IMR-90 (cell line): ENCODE measurements around the gene SLC26A3. TPM values are rescaled to one million over a fixed set of nuclear protein-coding genes. Genes with fewer than 3 reads are reported as not detected.

Experiments used
- ATAC-seq: fragments of 200-7000 bp; cut with Tn5 transposase; 2 replicates; pipeline ENCODE4 v1.9.1; 2020; ENCODE audit warnings: low read depth, mild to moderate bottlenecking, moderate library complexity
- BruUV-seq: library from RNA; stranded (reverse); fragments of 400-500 nt; replicated peaks from 2 replicates; lab custom pipeline; 2021; lab: Mats Ljungman, UMichigan
- CTCF ChIA-PET: fragments of 300-600 bp; formaldehyde crosslinking; extraction: SDS; loops from one replicate; lab custom pipeline; 2021; ENCODE audit warnings: antibody characterized with exemption; lab: Yijun Ruan, JAX
- POLR2A ChIA-PET: fragments of 300-600 bp; sonication (Branson Sonifier 250); formaldehyde crosslinking; loops from one replicate; lab custom pipeline; 2022; ENCODE audit warnings: antibody characterized with exemption; ENCODE audit not compliant: unreplicated experiment; lab: Charles Lee
- DNase-seq: peaks from one replicate; pipeline ENCODE4 v3.0.0; 2013
- H2AFZ ChIP-seq: replicated peaks from 2 replicates; pipeline ENCODE3; 2013; ENCODE audit warnings: low read length, mild to moderate bottlenecking; ENCODE audit not compliant: poor library complexity
- H2AK5ac ChIP-seq: 2 replicates; pipeline ENCODE4 v1.6.1; 2013; ENCODE audit warnings: low read depth, low read length, inconsistent platforms
- H2AK9ac ChIP-seq: replicated peaks from 2 replicates; pipeline ENCODE3; 2013; ENCODE audit warnings: mild to moderate bottlenecking, low read depth, low read length, moderate library complexity; ENCODE audit not compliant: poor library complexity
- H2BK120ac ChIP-seq: 2 replicates; pipeline ENCODE4 v1.6.1; 2013; ENCODE audit warnings: low read depth, low read length, inconsistent platforms
- H2BK15ac ChIP-seq: 3 replicates; pipeline ENCODE4 v1.6.1; 2013; ENCODE audit warnings: low read depth, low read length, inconsistent platforms
- H2BK20ac ChIP-seq: 2 replicates; pipeline ENCODE4 v1.6.1; 2013; ENCODE audit warnings: low read depth, mild to moderate bottlenecking, inconsistent platforms, low read length, moderate library complexity
- H2BK5ac ChIP-seq: 2 replicates; pipeline ENCODE4 v1.6.1; 2013; ENCODE audit warnings: mild to moderate bottlenecking, low read depth, low read length, inconsistent platforms; ENCODE audit not compliant: poor library complexity, severe bottlenecking
- H3K14ac ChIP-seq: replicated peaks from 2 replicates; pipeline ENCODE4 v1.6.1; 2013; ENCODE audit warnings: low read depth, low read length, inconsistent platforms
- H3K18ac ChIP-seq: 2 replicates; pipeline ENCODE4 v1.6.1; 2013; ENCODE audit warnings: low read depth, low read length, control low read depth
- H3K23ac ChIP-seq: 2 replicates; pipeline ENCODE4 v1.6.1; 2013; ENCODE audit warnings: low read depth, low read length, inconsistent platforms
- H3K27ac ChIP-seq: 2 replicates; pipeline ENCODE4 v1.5.1; 2013; ENCODE audit warnings: mild to moderate bottlenecking, control low read depth, low read length; ENCODE audit not compliant: insufficient read depth
- H3K27me3 ChIP-seq: 2 replicates; pipeline ENCODE4 v1.6.1; 2013; ENCODE audit warnings: low read length; ENCODE audit not compliant: control insufficient read depth, insufficient read depth
- H3K36me3 ChIP-seq: 2 replicates; pipeline ENCODE4 v1.6.1; 2013; ENCODE audit warnings: low read length, mixed read lengths; ENCODE audit not compliant: control insufficient read depth, insufficient read depth
- H3K4ac ChIP-seq: 2 replicates; pipeline ENCODE4 v1.6.1; 2013; ENCODE audit warnings: low read depth, low read length, inconsistent platforms
- H3K4me1 ChIP-seq: 2 replicates; pipeline ENCODE4 v1.6.1; 2013; ENCODE audit warnings: low read length, mixed read lengths; ENCODE audit not compliant: control insufficient read depth, insufficient read depth
- H3K4me2 ChIP-seq: 2 replicates; pipeline ENCODE4 v1.6.1; 2013; ENCODE audit warnings: low read depth, mild to moderate bottlenecking, control low read depth, low read length, moderate library complexity
- H3K4me3 ChIP-seq: 2 replicates; pipeline ENCODE4 v1.5.1; 2013; ENCODE audit warnings: low read depth, mild to moderate bottlenecking, control low read depth, low read length, moderate library complexity; ENCODE audit not compliant: insufficient read depth
- H3K56ac ChIP-seq: 2 replicates; pipeline ENCODE4 v1.6.1; 2013; ENCODE audit warnings: low read length, inconsistent platforms; ENCODE audit not compliant: insufficient read depth; ENCODE audit errors: extremely low read depth
- H3K79me1 ChIP-seq, 2 experiments: 2 replicates each; pipeline ENCODE4 v1.6.1; 2013; ENCODE audit warnings: low read length in 2 of 2, inconsistent platforms in 1 of 2, low read depth in 1 of 2
- H3K9ac ChIP-seq: 2 replicates; pipeline ENCODE4 v1.6.1; 2013; ENCODE audit warnings: low read depth, low read length, control low read depth
- H3K9me1 ChIP-seq: 2 replicates; pipeline ENCODE4 v1.6.1; 2013; ENCODE audit warnings: low read length, inconsistent platforms; ENCODE audit not compliant: insufficient read depth
- H3K9me3 ChIP-seq: 2 replicates; pipeline ENCODE4 v1.6.1; 2013; ENCODE audit warnings: low read length; ENCODE audit not compliant: control insufficient read depth, insufficient read depth
- H4K20me1 ChIP-seq: 2 replicates; pipeline ENCODE4 v1.6.1; 2013; ENCODE audit warnings: low read length, inconsistent platforms; ENCODE audit not compliant: insufficient read depth
- H4K5ac ChIP-seq: 2 replicates; pipeline ENCODE4 v1.6.1; 2013; ENCODE audit warnings: mild to moderate bottlenecking, low read depth, low read length, control low read depth
- H4K8ac ChIP-seq, 2 experiments: 2 replicates each; pipeline ENCODE4 v1.6.1; 2013; ENCODE audit warnings: low read depth in 2 of 2, low read length in 2 of 2, control low read depth in 1 of 2, inconsistent platforms in 1 of 2
- H4K91ac ChIP-seq: 2 replicates; pipeline ENCODE4 v1.6.1; 2013; ENCODE audit warnings: low read depth, low read length, inconsistent platforms; ENCODE audit not compliant: insufficient read depth
- BHLHE40 ChIP-seq: fragments of 150-350 bp; IDR thresholded peaks from 2 replicates; pipeline ENCODE4 v1.6.1; 2016; ENCODE audit warnings: mild to moderate bottlenecking, low read depth, low read length
- CEBPB ChIP-seq: IDR thresholded peaks from 2 replicates; pipeline ENCODE4 v1.6.1; 2012; ENCODE audit warnings: low read depth, low read length, improper control_type of control experiment
- CHD1 ChIP-seq: IDR thresholded peaks from 2 replicates; pipeline ENCODE4 v1.6.1; 2012; ENCODE audit warnings: low read depth, low read length, improper control_type of control experiment
- CTCF ChIP-seq: conservative IDR thresholded peaks from 2 replicates; pipeline ENCODE4 v1.5.1; 2012; ENCODE audit warnings: mild to moderate bottlenecking, low read depth, low read length, improper control_type of control experiment
- ELK1 ChIP-seq: fragments of 150-350 bp; IDR thresholded peaks from 2 replicates; pipeline ENCODE4 v1.6.1; 2016; ENCODE audit warnings: low read depth, mild to moderate bottlenecking, low read length, moderate library complexity, borderline replicate concordance
- FOS ChIP-seq: fragments of 150-350 bp; IDR thresholded peaks from 2 replicates; pipeline ENCODE4 v1.6.1; 2016; ENCODE audit warnings: low read depth, low read length
- MAFK ChIP-seq: IDR thresholded peaks from 2 replicates; pipeline ENCODE4 v1.6.1; 2012; ENCODE audit warnings: low read depth, low read length, improper control_type of control experiment
- MAZ ChIP-seq: IDR thresholded peaks from 2 replicates; pipeline ENCODE4 v1.6.1; 2012; ENCODE audit warnings: low read depth, mild to moderate bottlenecking, low read length, improper control_type of control experiment, moderate library complexity, borderline replicate concordance
- MXI1 ChIP-seq: IDR thresholded peaks from 2 replicates; pipeline ENCODE4 v1.6.1; 2012; ENCODE audit warnings: low read depth, mild to moderate bottlenecking, low read length, moderate library complexity, borderline replicate concordance
- NFE2L2 ChIP-seq: fragments of 150-350 bp; IDR thresholded peaks from 2 replicates; pipeline ENCODE4 v1.6.1; 2016; ENCODE audit warnings: low read depth, mild to moderate bottlenecking, low read length
- POLR2A ChIP-seq: IDR thresholded peaks from 2 replicates; pipeline ENCODE4 v1.6.1; 2012; ENCODE audit warnings: mild to moderate bottlenecking, low read depth, low read length
- RAD21 ChIP-seq: IDR thresholded peaks from 2 replicates; pipeline ENCODE4 v1.6.1; 2012; ENCODE audit warnings: low read length, improper control_type of control experiment
- RCOR1 ChIP-seq: IDR thresholded peaks from 2 replicates; pipeline ENCODE4 v1.6.1; 2012; ENCODE audit warnings: mild to moderate bottlenecking, low read length, improper control_type of control experiment; ENCODE audit not compliant: insufficient replicate concordance
- RFX5 ChIP-seq: IDR thresholded peaks from 2 replicates; pipeline ENCODE4 v1.8.0; 2012; ENCODE audit warnings: low read depth, mild to moderate bottlenecking, low read length, moderate library complexity
- SMC3 ChIP-seq: fragments of 150-350 bp; IDR thresholded peaks from 2 replicates; pipeline ENCODE4 v1.6.1; 2016; ENCODE audit warnings: low read depth, mild to moderate bottlenecking, antibody characterized with exemption, low read length, moderate library complexity
- USF2 ChIP-seq: fragments of 150-350 bp; IDR thresholded peaks from 2 replicates; pipeline ENCODE4 v1.6.1; 2017; ENCODE audit warnings: mild to moderate bottlenecking, antibody characterized with exemption, low read length, low read depth
- WGBS, 2 experiments: methylation state at CpG; one replicate each; pipeline versions ENCODE4 v1.1.5 to v1.1.7; 2013; ENCODE audit warnings: missing lambda C conversion rate in 2 of 2; ENCODE audit not compliant: insufficient read length in 1 of 2; ENCODE audit errors: extremely low coverage in 2 of 2; 5-methylcytosine and 5-hydroxymethylcytosine counted together
- dilution Hi-C: fragments of 300-500 bp; cut with HindIII; formaldehyde crosslinking; loops from one replicate; pipeline ENCODE4 v1.14.3; 2018; ENCODE audit warnings: low sequenced_read_pairs; ENCODE audit not compliant: unreplicated experiment
- in situ Hi-C: fragments of 300-500 bp; cut with MboI; formaldehyde crosslinking; loops from 3 replicates; pipeline ENCODE4 v1.14.3; 2019; ENCODE audit warnings: low sequenced_read_pairs, inconsistent platforms, mixed read lengths
- intact Hi-C: fragments of 100-400 bp; cut with micrococcal nuclease; formaldehyde crosslinking; loops from 2 replicates; pipeline ENCODE4 v1.10.0; 2022
- polyA plus RNA-seq, 3 experiments: library from polyadenylated mRNA; depleted of rRNA; stranded (reverse); fragments of >200 nt; gene quantifications; 2 replicates each; pipeline ENCODE4 v1.2.3, GENCODE V29; 2012; ENCODE audit warnings: low replicate concordance in 1 of 3
- total RNA-seq: library from RNA; depleted of rRNA; stranded (reverse); fragments of >200 nt; gene quantifications from 2 replicates; pipeline ENCODE4 v1.2.3, GENCODE V29; 2012

The SLC26A3 gene
- total and polyA plus RNA-seq, 2 of the 4 experiments (the other 2 are of a cell fraction), result not detected

GRCh38 chr7:107828540-107828939, 25.5 kb upstream of the SLC26A3 start:
- Histone ChIP-seq H3K4me2 (no peak overlapping the region), H2AK9ac (no peak overlapping the region), H3K18ac (no peak overlapping the region), H3K4ac (no peak overlapping the region), H3K23ac (no peak overlapping the region), H2BK5ac (no peak overlapping the region), H4K91ac (no peak overlapping the region), H2BK20ac (no peak overlapping the region), H3K9me1 (no peaks in the 10 kb centered on the region), H4K5ac (no peak overlapping the region), H4K20me1 (no peaks in the 10 kb centered on the region), H4K8ac (no peak overlapping the region), H3K9ac (no peak overlapping the region), H3K36me3 (no peaks in the 10 kb centered on the region), H3K27me3 (peaks cover 8% of the 10 kb centered on the region), H2BK120ac (no peak overlapping the region), H3K56ac (no peak overlapping the region), H3K4me1 (no peaks in the 10 kb centered on the region), H3K27ac (no peak overlapping the region), H3K79me1 (no peaks in the 10 kb centered on the region), H3K4me3 (no peak overlapping the region), H3K9me3 (no peaks in the 10 kb centered on the region), H2AFZ (no peak overlapping the region), H2AK5ac (no peak overlapping the region), H3K14ac (no peak overlapping the region), H2BK15ac (no peak overlapping the region)
- intact Hi-C loops (no loop called here), in situ Hi-C loops (no loop called here), dilution Hi-C loops (no loop called here)
- TF ChIP-seq RAD21 (no peak), CTCF (no peak), POLR2A (no peak), MAFK (no peak), SMC3 (no peak), CHD1 (no peak), MXI1 (no peak), FOS (no peak), ELK1 (no peak), MAZ (no peak), NFE2L2 (no peak), RFX5 (no peak), RCOR1 (no peak), BHLHE40 (no peak), CEBPB (no peak), USF2 (no peak)
- ATAC-seq, result no peak
- no TSS peak for BruUV-seq
- ChIA-PET POLR2A (no interaction called here), CTCF (no interaction called here)
- WGBS, 2 experiments, result no CpG with 5 or more reads among the region's 4 CpGs
- no peak for DNase-seq
